NB4 (cell line): ENCODE measurements around the gene PNPO.

Experiments
- POLR2A ChIP-seq: IDR thresholded peaks from 2 replicates; pipeline ENCODE4 v1.6.1; 2011; ENCODE audit warnings: mild to moderate bottlenecking; ENCODE audit not compliant: insufficient read length; ENCODE audit errors: extremely low read depth
- TF ChIP-seq, protein P1 (sequence below): IDR thresholded peaks from one replicate; pipeline ENCODE4 v1.5.1; 2012; ENCODE audit warnings: low read depth, low read length

DNA sequence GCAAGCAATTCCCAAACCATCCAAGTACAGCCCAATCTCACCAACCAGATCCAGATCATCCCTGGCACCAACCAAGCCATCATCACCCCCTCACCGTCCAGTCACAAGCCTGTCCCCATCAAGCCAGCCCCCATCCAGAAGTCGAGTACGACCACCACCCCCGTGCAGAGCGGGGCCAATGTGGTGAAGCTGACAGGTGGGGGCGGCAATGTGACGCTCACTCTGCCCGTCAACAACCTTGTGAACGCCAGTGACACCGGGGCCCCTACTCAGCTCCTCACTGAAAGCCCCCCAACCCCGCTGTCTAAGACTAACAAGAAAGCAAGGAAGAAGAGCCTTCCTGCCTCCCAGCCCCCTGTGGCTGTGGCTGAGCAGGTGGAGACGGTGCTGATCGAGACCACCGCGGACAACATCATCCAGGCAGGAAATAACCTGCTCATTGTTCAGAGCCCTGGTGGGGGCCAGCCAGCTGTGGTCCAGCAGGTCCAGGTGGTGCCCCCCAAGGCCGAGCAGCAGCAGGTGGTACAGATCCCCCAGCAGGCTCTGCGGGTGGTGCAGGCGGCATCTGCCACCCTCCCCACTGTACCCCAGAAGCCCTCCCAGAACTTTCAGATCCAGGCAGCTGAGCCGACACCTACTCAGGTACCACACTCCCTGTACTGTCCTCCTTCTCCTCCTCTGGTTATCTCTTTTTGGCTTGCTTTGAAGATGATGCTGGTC is 24.7 kb upstream of the PNPO start:
- TF ChIP-seq, protein P1, sequence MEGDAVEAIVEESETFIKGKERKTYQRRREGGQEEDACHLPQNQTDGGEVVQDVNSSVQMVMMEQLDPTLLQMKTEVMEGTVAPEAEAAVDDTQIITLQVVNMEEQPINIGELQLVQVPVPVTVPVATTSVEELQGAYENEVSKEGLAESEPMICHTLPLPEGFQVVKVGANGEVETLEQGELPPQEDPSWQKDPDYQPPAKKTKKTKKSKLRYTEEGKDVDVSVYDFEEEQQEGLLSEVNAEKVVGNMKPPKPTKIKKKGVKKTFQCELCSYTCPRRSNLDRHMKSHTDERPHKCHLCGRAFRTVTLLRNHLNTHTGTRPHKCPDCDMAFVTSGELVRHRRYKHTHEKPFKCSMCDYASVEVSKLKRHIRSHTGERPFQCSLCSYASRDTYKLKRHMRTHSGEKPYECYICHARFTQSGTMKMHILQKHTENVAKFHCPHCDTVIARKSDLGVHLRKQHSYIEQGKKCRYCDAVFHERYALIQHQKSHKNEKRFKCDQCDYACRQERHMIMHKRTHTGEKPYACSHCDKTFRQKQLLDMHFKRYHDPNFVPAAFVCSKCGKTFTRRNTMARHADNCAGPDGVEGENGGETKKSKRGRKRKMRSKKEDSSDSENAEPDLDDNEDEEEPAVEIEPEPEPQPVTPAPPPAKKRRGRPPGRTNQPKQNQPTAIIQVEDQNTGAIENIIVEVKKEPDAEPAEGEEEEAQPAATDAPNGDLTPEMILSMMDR, result no peak
- TF ChIP-seq POLR2A, result no peak
